ENCODE results near the gene UPP1. TPM values are rescaled to one million over a fixed set of nuclear protein-coding genes. Genes with fewer than 3 reads are reported as not detected.

Gene UPP1
- total RNA-seq, 1 donor from 2014 or later: 7.9 TPM

Other genes with a start within 250 kb of the UPP1 start
- gene PKD1L1, start 140.8 kb upstream of the UPP1 start, total RNA-seq: 0.20 and 0.44 TPM in 2 replicates
- gene HUS1, start 109.7 kb upstream of the UPP1 start, total RNA-seq: 6.8 and 9.5 TPM in 2 replicates
- gene SUN3, start 60.2 kb upstream of the UPP1 start, total RNA-seq: not detected in 2 replicates
- not detected in 2 replicates for gene C7orf57, start 53.7 kb upstream of the UPP1 start, total RNA-seq
- under 0.01 TPM in 1 of 2 replicates, not detected in the other for gene ABCA13, start 82.2 kb downstream of the UPP1 start, total RNA-seq

Data from lung microvascular endothelial cell (primary cell).